ENCODE measurements around the gene HDX.

DNA sequence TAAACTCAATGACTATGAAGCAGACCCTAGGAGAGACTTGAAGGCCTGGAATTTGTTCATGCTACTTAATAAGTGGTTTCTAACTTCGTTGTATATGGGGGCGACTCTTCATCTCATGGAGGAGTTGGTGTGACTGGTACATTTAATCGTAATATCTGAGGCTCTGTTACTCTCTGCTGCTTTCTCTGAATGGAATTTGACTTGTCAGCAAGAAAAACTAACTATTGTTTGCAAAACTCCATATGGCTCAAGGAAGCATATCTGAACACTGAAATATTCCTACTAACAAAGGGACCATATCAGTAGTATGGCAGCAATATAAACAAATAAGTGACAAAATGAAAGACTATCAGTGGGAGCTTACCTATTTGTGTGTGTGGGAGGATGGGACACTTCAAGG lies 182.2 kb downstream of the HDX start:
- no peak for TF ChIP-seq CTCF (IDR thresholded peaks at IDR 0.05)
- no peak for TF ChIP-seq POLR2A (IDR thresholded peaks at IDR 0.05)
